ENCODE results near the gene CXXC5. TPM values are rescaled to one million over a fixed set of nuclear protein-coding genes. Genes with fewer than 3 reads are reported as not detected.
"Not testable (repeated sequence)": the region's sequence is repeated elsewhere in the genome, so short reads cannot be mapped to it uniquely, and the experiment has no call there.

CXXC5 gene
- polyA plus RNA-seq, 1 donor = 191 TPM

GRCh38 chr5:139710319-139711066 is 62.3 kb downstream of the CXXC5 start:
- peak; percentile 93 for DNase-seq

GRCh38 chr5:139711067-139711905 is 63.1 kb downstream of the CXXC5 start:
- DNase-seq = peak; percentile 73

GRCh38 chr5:139711906-139712224 is 63.7 kb downstream of the CXXC5 start:
- DNase-seq = no peak

- DNase-seq = no peak
These were observed 64.3 kb downstream of the CXXC5 start for GRCh38 chr5:139712412-139712811.

- DNase-seq = not testable (repeated sequence)
These were observed 65.7 kb downstream of the CXXC5 start for GRCh38 chr5:139713898-139714297.

- no peak for DNase-seq
These were observed 69.1 kb downstream of the CXXC5 start for GRCh38 chr5:139717221-139717620.

- not testable (repeated sequence) for DNase-seq
These were observed 70.3 kb downstream of the CXXC5 start for GRCh38 chr5:139718403-139718802.

- not testable (repeated sequence) for DNase-seq
These were observed 71.8 kb downstream of the CXXC5 start for GRCh38 chr5:139719970-139720369.

- DNase-seq = no peak
These were observed 75.9 kb downstream of the CXXC5 start for GRCh38 chr5:139723986-139724587.

- DNase-seq = peak; percentile 64
These were observed 77.1 kb downstream of the CXXC5 start for GRCh38 chr5:139725073-139725830.

GRCh38 chr5:139726248-139726647 is 78.1 kb downstream of the CXXC5 start:
- no peak for DNase-seq

- DNase-seq = not testable (repeated sequence)
These were observed 79.5 kb downstream of the CXXC5 start for GRCh38 chr5:139727615-139728014.

GRCh38 chr5:139731281-139731680 is 83.1 kb downstream of the CXXC5 start:
- DNase-seq = no peak

- DNase-seq = no peak
These were observed 83.9 kb downstream of the CXXC5 start for GRCh38 chr5:139732019-139732418.

GRCh38 chr5:139733010-139733688 is 85.0 kb downstream of the CXXC5 start:
- DNase-seq = no peak

Other genes starting within 250 kb of the CXXC5 start
- 12.7 TPM for gene SPATA24, start 244.3 kb upstream of the CXXC5 start, polyA plus RNA-seq (ENCODE audit: insufficient read length)
- gene DNAJC18, start 208.8 kb upstream of the CXXC5 start, polyA plus RNA-seq (ENCODE audit: insufficient read length) = 27.7 TPM
- 21.9 TPM for gene ECSCR, start 185.6 kb upstream of the CXXC5 start, polyA plus RNA-seq (ENCODE audit: insufficient read length)
- gene SMIM33, start 177.3 kb upstream of the CXXC5 start, polyA plus RNA-seq (ENCODE audit: insufficient read length) = 0.05 TPM
- 31.6 TPM for gene STING1, start 165.6 kb upstream of the CXXC5 start, polyA plus RNA-seq (ENCODE audit: insufficient read length)
- 185 TPM for gene UBE2D2, start 87.0 kb upstream of the CXXC5 start, polyA plus RNA-seq (ENCODE audit: insufficient read length)
- gene PSD2, start 147.5 kb downstream of the CXXC5 start, polyA plus RNA-seq (ENCODE audit: insufficient read length) = 2.2 TPM

All from left kidney (tissue), 2 donors.